NCI-H2107 treated with DMSO at 0.1 percent for 48 hours (cell line): ENCODE measurements around the gene CDKN1A.
"Not testable (repeated sequence)": the region's sequence is repeated elsewhere in the genome, so short reads cannot be mapped to it uniquely, and the experiment has no call there.

ENCODE experiments used
- DNase-seq: peaks from one replicate; lab custom pipeline; 2025; ENCODE audit not compliant: unreplicated experiment; lab: John Stamatoyannopoulos, UW

CDKN1A gene

DNA sequence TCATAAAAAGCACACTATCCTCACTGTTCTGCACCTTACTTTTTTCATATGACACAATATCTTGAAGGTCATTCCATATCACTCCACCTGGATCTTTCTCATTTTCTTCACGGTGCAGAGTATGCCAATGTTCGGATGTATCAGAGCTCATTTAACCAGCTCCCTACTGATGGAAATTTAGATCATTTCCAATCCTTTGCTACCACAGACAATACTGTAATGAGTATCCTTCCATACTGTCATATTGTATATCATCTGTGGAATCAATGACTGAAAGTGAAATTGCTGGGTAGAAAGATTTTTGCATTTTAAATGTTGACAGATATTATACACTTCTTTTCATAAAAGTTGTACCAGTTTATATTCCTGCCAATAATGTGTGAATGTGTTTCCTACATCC is 16.9 kb downstream of the CDKN1A start:
- DNase-seq = no peak

- DNase-seq = no peak
Measured at GRCh38 chr6:36697481-36697903, 19.0 kb downstream of the CDKN1A start, which contains the start of gene RAB44. Gene RAB44, plus strand, starts transcription at chr6:36697826. Its CDS starts 6,410 bp downstream, at chr6:36704236.

- no peak for DNase-seq
Measured at GRCh38 chr6:36698196-36698595, 19.7 kb downstream of the CDKN1A start.

GRCh38 chr6:36698871-36699271 is 20.4 kb downstream of the CDKN1A start:
- no peak for DNase-seq

- DNase-seq = no peak
Measured at GRCh38 chr6:36699348-36699747, 20.8 kb downstream of the CDKN1A start.

DNA sequence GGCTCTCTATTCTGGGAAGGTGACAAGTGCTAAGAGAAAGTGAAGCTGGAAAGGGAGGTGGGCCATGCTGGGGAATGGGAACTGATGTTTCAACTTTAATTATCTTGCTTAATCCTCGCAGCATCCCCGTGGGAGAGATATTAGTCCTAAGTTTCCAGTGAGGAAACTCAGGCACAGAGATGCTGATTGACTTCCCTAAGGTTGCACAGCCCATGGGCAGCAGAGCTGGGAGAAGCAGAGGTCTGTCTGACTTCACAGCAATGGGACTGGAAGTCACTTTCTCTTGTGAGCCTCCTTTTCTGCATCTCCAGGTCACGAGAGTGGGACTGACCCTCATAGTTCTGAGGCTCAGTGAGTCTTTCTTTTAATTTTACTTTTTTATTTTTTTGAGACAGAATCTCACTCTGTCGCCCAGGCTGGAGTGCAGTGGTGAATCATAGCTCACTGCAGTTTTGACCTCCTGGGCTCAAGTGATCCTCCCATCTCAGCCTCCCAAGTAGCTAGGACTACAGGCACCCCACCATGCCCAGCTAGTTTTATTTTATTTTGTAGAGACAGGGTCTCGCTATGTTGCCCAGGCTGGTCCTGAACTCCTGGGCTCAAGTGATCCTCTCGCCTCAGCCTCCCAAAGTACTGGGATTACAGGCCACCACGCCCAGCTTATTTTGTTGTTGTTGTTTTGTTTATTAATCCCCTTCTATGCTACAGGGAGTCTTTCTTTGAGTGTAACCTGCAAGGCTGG is 21.7 kb downstream of the CDKN1A start:
- no peak for DNase-seq

GRCh38 chr6:36700831-36701230 is 22.3 kb downstream of the CDKN1A start:
- no peak for DNase-seq

GRCh38 chr6:36701401-36701991 is 23.0 kb downstream of the CDKN1A start:
- no peak for DNase-seq

DNA sequence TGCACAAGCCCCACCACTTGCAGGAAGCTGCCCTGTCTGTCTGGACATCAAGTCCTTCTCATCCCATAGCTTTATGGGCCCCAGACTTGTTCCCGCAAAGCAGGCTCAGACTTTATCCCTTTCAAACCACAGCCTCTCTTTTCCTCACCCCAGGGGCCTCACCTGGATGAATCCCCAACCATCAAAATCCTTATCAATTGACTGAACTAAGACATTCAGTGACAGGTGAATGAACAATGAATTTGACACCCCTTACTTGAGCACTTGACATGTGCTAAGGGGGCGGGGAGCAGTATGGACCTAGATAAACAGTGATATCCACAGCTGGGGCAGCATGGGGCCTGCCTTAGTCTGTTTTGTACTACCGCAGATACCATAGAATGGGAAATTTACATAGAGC is 24.1 kb downstream of the CDKN1A start:
- peak; percentile 12 for DNase-seq

- DNase-seq = no peak
Measured at GRCh38 chr6:36703081-36703606, 24.6 kb downstream of the CDKN1A start.

DNA sequence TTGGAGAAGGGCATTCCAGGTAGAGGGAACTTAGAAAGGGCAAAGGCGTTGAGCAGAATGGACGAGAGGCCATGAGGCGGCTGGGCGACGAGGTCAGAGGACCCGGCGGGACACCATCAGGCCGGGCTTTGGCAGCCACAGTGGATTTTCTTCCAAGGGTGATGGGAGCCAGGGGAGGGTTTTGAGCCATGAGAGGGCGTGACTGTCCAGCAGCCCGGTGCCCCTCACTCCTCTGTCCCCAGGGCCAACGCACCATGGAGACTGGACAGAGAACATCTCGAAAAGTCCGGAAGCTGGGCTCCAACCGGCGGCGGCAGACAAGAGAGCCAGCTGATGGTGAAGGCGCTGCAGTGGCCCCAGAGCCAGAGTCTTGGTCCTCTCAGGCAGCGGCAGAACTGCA is 25.5 kb downstream of the CDKN1A start:
- no peak for DNase-seq

DNA sequence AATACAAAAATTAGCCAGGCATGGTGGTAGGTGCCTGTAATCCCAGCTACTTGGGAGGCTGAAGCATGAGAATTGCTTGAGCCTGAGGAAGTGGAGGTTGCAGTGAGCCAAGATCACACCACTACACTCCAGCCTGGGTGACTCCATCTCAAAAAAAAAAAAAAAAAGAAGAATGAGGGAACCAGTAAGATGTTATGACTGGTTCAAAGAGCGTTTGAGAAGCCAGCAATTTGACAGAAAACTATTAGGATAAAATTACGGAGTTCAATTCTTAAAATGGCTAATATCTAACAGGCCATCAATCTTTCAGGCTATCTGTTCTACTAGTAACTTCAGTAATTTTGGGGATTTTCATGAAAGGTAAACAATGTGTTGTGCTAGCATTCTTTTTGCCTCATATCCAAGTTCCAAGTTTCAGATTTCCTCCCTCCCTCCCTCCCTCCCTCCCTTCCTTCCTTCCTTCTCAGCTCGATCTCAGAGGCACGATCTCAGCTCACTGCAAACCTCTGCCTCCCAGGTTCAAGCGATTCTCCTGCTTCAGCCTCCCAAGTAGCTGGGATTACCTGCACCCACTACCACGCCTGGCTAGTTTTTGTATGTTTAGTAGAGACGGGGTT is 26.6 kb downstream of the CDKN1A start:
- not testable (repeated sequence) for DNase-seq

DNA sequence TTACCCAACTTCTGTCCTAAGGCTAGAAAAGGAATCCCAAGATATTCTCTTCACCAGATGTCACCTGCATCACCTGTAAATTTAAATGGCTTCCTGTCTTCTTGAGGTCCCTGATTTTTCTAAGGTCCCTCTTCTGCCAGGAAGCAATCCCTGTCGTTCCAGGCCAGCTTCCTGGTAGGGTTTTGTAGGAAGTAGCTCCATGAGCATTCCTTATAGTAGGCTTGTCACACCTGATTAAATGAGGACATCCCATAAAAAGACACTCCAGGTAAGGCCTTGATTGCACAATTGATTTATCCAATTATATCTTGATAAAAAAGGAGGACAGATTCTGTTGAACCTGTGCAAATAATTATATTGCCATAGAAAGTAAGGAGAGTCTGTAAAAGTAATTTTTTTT is 27.8 kb downstream of the CDKN1A start:
- no peak for DNase-seq

- no peak for DNase-seq
Measured at GRCh38 chr6:36712816-36713215, 34.3 kb downstream of the CDKN1A start.

DNA sequence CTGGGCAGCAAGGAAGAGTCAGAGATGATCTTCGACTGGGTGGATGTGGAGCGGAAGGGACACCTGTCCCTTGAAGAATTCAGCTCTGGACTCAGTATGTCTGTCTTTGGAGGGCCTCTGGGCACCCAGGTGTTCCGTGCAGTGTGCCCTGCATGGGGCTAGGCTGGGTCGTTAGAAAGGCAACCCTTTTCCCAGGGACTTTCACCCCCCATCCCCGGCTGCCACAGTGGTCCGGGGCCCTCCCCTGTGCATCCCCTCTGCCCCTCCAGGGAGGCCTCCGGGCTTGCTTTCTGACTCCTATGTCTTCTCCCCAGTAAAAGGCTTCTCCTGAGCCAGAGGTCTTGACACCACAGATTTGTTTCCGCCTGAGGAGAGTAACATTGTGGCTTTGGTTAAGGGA is 35.3 kb downstream of the CDKN1A start:
- no peak for DNase-seq

DNA sequence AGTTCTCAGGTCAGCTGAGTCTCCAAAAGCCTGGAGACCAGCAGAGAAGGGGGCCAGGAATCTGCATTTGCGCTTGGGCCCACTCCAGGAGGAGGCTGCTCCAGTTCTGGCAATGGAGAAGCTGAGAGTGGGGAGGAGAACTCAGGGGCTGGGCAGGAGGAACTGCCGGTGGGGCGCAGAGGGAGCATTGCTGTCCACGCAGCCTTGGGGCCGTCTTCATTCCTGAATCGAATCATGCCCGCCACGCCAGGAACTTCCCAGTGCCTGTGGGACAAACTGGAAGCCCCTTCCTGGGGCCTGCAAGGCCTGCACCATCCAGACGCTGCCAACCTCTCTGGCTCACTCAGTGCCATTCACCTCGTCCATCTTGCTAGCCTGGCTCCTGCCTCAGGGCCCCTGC is 36.0 kb downstream of the CDKN1A start:
- DNase-seq = no peak

GRCh38 chr6:36715469-36715868 is 37.0 kb downstream of the CDKN1A start:
- no peak for DNase-seq

DNA sequence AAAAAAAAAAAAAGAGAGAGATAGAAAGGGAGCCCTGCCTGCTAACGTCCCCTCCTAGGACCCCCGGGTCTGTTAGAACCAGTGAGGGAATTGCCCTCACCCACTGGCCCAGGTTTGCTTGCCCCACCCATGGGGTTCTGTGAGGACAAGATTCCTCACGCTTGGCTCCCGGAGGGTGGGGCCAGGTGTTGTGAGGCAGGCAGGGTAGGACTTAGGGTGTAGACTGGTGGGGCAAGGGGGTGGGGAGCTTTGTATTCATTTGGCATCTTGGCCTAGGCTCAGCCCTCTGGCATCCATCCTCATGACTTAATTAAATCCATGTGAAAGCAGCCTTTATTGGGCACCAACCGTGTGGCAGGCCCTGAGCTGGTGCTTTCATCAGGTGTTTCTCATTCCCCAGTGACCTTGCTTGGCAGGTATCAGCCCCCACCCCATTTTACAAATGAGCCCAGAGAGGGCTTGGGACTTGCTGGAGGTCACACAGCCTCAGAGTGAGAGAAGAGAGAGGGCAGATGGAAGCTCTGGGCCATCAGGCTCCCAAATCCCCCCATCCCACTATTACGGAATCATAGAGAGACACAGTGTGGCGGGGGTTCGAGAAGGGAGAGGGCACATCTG is 38.1 kb downstream of the CDKN1A start:
- DNase-seq = no peak

DNA sequence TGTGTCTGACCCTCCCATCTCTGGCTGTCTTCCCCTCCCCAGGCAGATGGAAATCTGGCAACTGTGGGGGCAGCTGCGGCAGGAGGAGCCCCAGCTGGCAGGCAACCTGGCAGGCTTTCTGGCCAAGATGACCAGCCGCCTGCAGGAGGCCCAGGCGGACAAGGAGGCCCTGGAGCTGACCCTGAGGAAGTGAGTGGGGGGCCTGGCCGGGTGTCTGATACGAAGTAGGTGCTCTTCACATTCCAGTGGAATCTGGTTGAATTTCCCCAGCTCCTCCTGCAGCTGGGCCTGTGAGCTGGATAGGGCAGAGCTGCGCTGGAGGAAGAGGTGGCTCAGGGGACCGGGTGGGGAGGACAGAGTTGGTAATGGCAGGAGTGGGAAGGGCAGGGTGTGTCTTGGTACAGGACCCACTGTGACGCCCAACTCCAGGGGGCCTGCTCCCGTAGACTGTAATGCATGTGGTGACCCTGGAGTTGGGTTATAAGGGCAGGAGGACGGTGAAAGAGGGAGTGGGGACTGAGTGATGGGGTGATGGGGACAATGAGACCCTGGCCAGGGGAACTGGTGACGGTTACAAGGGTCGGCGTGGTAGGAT is 38.8 kb downstream of the CDKN1A start:
- DNase-seq = no peak

DNA sequence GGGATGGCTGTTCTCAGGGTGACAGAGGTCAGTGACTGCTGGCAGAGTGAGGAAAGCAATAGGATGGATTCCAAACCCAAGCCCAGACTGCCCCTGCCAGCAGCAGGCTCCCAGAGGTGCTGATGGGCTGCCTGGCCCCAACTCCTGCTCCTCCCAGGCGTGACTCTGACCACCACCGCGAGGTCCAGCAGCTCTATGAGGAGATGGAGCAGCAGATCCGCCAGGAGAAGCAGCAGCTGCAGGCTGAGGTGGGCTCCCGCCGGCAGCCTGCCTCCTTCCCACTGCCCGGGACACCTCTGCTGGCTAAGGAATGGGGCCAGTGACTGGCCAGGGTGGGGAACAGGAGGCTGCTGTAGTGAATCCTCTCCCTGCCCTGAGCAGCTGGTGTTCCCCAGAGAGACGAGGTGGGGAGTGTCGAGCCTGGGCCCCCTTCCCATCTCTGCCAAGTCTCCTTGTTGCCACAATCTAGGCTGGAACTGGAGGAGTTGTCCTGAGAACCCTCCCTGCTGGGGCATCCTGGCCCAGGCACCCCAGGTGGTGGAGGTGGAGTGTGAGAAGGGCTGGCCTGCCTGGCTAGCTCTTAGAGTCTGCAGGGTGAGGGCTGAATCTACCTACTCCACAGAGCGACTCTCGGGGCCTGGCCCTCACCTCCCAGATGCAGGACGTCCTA is 39.5 kb downstream of the CDKN1A start:
- DNase-seq = no peak

- no peak for DNase-seq
Measured at GRCh38 chr6:36718560-36718959, 40.0 kb downstream of the CDKN1A start.
